H9 (cell line): ENCODE results near the gene CALY. TPM values are rescaled to one million over a fixed set of nuclear protein-coding genes. Genes with fewer than 3 reads are reported as not detected.

Experiments used
- DNase-seq: peaks from one replicate; pipeline ENCODE4 v3.0.0-alpha.2; 2017
- H2AFZ ChIP-seq: one replicate; pipeline ENCODE4 v1.6.1; 2013; ENCODE audit warnings: mild to moderate bottlenecking, low read length, control low read depth, moderate library complexity
- H2AK5ac ChIP-seq: 2 replicates; pipeline ENCODE4 v1.6.1; 2013; ENCODE audit warnings: low read length, control low read depth, mixed read lengths; ENCODE audit not compliant: insufficient read length
- H2BK120ac ChIP-seq: one replicate; pipeline ENCODE4 v1.6.1; 2013; ENCODE audit warnings: low read depth, mild to moderate bottlenecking, low read length, control low read depth, inconsistent platforms; ENCODE audit not compliant: poor library complexity, severe bottlenecking
- H2BK12ac ChIP-seq: 2 replicates; pipeline ENCODE4 v1.6.1; 2013; ENCODE audit warnings: low read length, control low read depth, mixed read lengths, low read depth; ENCODE audit not compliant: insufficient read length
- H2BK15ac ChIP-seq: 2 replicates; pipeline ENCODE4 v1.6.1; 2013; ENCODE audit warnings: low read depth, low read length, control low read depth
- H2BK20ac ChIP-seq: one replicate; pipeline ENCODE4 v1.6.1; 2013; ENCODE audit warnings: low read depth, mild to moderate bottlenecking, low read length, control low read depth, inconsistent platforms; ENCODE audit not compliant: poor library complexity, severe bottlenecking
- H2BK5ac ChIP-seq: 2 replicates; pipeline ENCODE4 v1.6.1; 2013; ENCODE audit warnings: low read length, control low read depth, mixed read lengths; ENCODE audit not compliant: insufficient read length
- H3K14ac ChIP-seq: 2 replicates; pipeline ENCODE4 v1.6.1; 2013; ENCODE audit warnings: low read length, control low read depth; ENCODE audit not compliant: insufficient read depth
- H3K18ac ChIP-seq: 2 replicates; pipeline ENCODE4 v1.6.1; 2013; ENCODE audit warnings: low read depth, mild to moderate bottlenecking, mixed read lengths, low read length, control low read depth; ENCODE audit not compliant: insufficient read length
- H3K23ac ChIP-seq: 2 replicates; pipeline ENCODE4 v1.6.1; 2013; ENCODE audit warnings: low read length, control low read depth, mixed read lengths, low read depth; ENCODE audit not compliant: insufficient read length
- H3K23me2 ChIP-seq: 2 replicates; pipeline ENCODE4 v1.6.1; 2013; ENCODE audit warnings: low read depth, mild to moderate bottlenecking, mixed read lengths, low read length, control low read depth; ENCODE audit not compliant: insufficient read length, poor library complexity, severe bottlenecking
- H3K27ac ChIP-seq: 2 replicates; pipeline ENCODE4 v1.5.1; 2013; ENCODE audit warnings: low read length, control low read depth, mixed read lengths, low read depth; ENCODE audit not compliant: insufficient read length
- H3K27me3 ChIP-seq: 2 replicates; pipeline ENCODE4 v1.6.1; 2013; ENCODE audit warnings: low read length, control low read depth, inconsistent platforms; ENCODE audit not compliant: insufficient read depth
- H3K4ac ChIP-seq: 2 replicates; pipeline ENCODE4 v1.6.1; 2013; ENCODE audit warnings: low read depth, mild to moderate bottlenecking, control low read depth, inconsistent platforms, low read length, moderate library complexity
- H3K4me1 ChIP-seq: 2 replicates; pipeline ENCODE4 v1.6.1; 2013; ENCODE audit warnings: low read length, control low read depth, inconsistent platforms; ENCODE audit not compliant: insufficient read depth
- H3K4me2 ChIP-seq: 2 replicates; pipeline ENCODE4 v1.6.1; 2013; ENCODE audit warnings: low read length, control low read depth, mixed read lengths; ENCODE audit not compliant: insufficient read length, insufficient read depth
- H3K56ac ChIP-seq: 2 replicates; pipeline ENCODE4 v1.6.1; 2013; ENCODE audit warnings: low read depth, mild to moderate bottlenecking, mixed read lengths, low read length, control low read depth; ENCODE audit not compliant: insufficient read length
- H3K79me1 ChIP-seq: 2 replicates; pipeline ENCODE4 v1.6.1; 2013; ENCODE audit warnings: low read depth, mild to moderate bottlenecking, moderate library complexity, low read length, control low read depth, inconsistent platforms; ENCODE audit not compliant: insufficient read depth, poor library complexity, severe bottlenecking
- H3K79me2 ChIP-seq: 2 replicates; pipeline ENCODE4 v1.6.1; 2013; ENCODE audit warnings: low read length, control low read depth, inconsistent platforms; ENCODE audit not compliant: insufficient read depth
- H3K9ac ChIP-seq: 2 replicates; pipeline ENCODE4 v1.6.1; 2013; ENCODE audit warnings: low read length, control low read depth, mixed read lengths; ENCODE audit not compliant: insufficient read length; ENCODE audit errors: extremely low read depth
- H3K9me3 ChIP-seq: one replicate; pipeline ENCODE4 v1.6.1; 2013; ENCODE audit warnings: low read depth, low read length, inconsistent platforms; ENCODE audit not compliant: control insufficient read depth
- H3T11ph ChIP-seq: one replicate; pipeline ENCODE4 v1.6.1; 2013; ENCODE audit warnings: mild to moderate bottlenecking, low read length, control low read depth, inconsistent platforms
- H4K20me1 ChIP-seq: one replicate; pipeline ENCODE4 v1.6.1; 2013; ENCODE audit not compliant: control insufficient read depth, insufficient read length, insufficient read depth
- H4K5ac ChIP-seq: 2 replicates; pipeline ENCODE4 v1.6.1; 2013; ENCODE audit warnings: low read depth, mild to moderate bottlenecking, mixed read lengths, low read length, control low read depth; ENCODE audit not compliant: insufficient read length
- H4K8ac ChIP-seq: replicated peaks from 2 replicates; pipeline ENCODE4 v1.6.1; 2013; ENCODE audit warnings: low read length, control low read depth, mixed read lengths, low read depth; ENCODE audit not compliant: insufficient read length
- H4K91ac ChIP-seq: 2 replicates; pipeline ENCODE4 v1.6.1; 2013; ENCODE audit warnings: low read depth, mild to moderate bottlenecking, moderate library complexity, mixed read lengths, low read length, control low read depth; ENCODE audit not compliant: insufficient read length
- H3K27ac Mint-ChIP-seq, 3 experiments: 2 replicates in 2 of 3; 3 replicates in 1 of 3; pipeline ENCODE4 v1.8.0; 2020 to 2021; ENCODE audit warnings: mixed read lengths in 3 of 3, mild to moderate bottlenecking in 1 of 3, moderate library complexity in 1 of 3
- H3K27me3 Mint-ChIP-seq: 2 replicates; pipeline ENCODE4 v1.8.0; 2021; ENCODE audit warnings: low read depth, mild to moderate bottlenecking, moderate library complexity, mixed read lengths
- H3K36me3 Mint-ChIP-seq, 3 experiments: 2 replicates in 2 of 3; 3 replicates in 1 of 3; pipeline ENCODE4 v1.8.0; 2020 to 2021; ENCODE audit warnings: low read depth in 3 of 3, mixed read lengths in 3 of 3; ENCODE audit not compliant: insufficient read depth in 1 of 3
- H3K4me1 Mint-ChIP-seq, 2 experiments: 2 replicates each; pipeline ENCODE4 v1.8.0; 2020; ENCODE audit warnings: mixed read lengths in 2 of 2
- H3K4me3 Mint-ChIP-seq, 2 experiments: 2 replicates in 1 of 2; 3 replicates in 1 of 2; pipeline ENCODE4 v1.8.0; 2020 to 2021; ENCODE audit warnings: mild to moderate bottlenecking in 2 of 2, mixed read lengths in 2 of 2, moderate library complexity in 1 of 2
- H3K9me3 Mint-ChIP-seq, 2 experiments: 2 replicates in 1 of 2; 3 replicates in 1 of 2; pipeline ENCODE4 v1.8.0; 2020; ENCODE audit warnings: mild to moderate bottlenecking in 2 of 2, mixed read lengths in 2 of 2, moderate library complexity in 1 of 2
- CTCF ChIP-seq: fragments of 200-600 bp; sonication (generic); conservative IDR thresholded peaks from 3 replicates; pipeline ENCODE4 v1.8.0; 2021; ENCODE audit warnings: antibody characterized with exemption, mild to moderate bottlenecking
- WGBS: extraction: QIAGEN DNeasy Blood & Tissue Kit; methylation state at CpG from one replicate; pipeline ENCODE4 v1.1.7; 2013; ENCODE audit warnings: missing lambda C conversion rate, low lambda C conversion rate, mixed read lengths; ENCODE audit not compliant: insufficient read length; ENCODE audit errors: extremely low coverage; 5-methylcytosine and 5-hydroxymethylcytosine counted together
- total RNA-seq: library from RNA; stranded (reverse); gene quantifications from 2 replicates; pipeline ENCODE4 v1.2.1, GENCODE V29; 2021

CALY gene
- total RNA-seq, 1 experiment from 2014 or later = 2.9 TPM

GRCh38 chr10:133383551-133383950, 46.9 kb upstream of the CALY start:
- no peak overlapping the region for H3K4me3 Mint-ChIP-seq
- H2BK20ac ChIP-seq = no peak overlapping the region
- H2BK15ac ChIP-seq = no peak overlapping the region
- H3K4me1 ChIP-seq = no peaks in the 10 kb centered on the region
- H3K36me3 Mint-ChIP-seq = peaks cover 1 to 9% (median 6%) of the 10 kb centered on the region in 3 experiments; a peak in 4 of 7 replicates
- no peak overlapping the region for H2AK5ac ChIP-seq
- no peak overlapping the region for H2BK5ac ChIP-seq
- no peak overlapping the region for H3K9ac ChIP-seq
- H4K20me1 ChIP-seq = no peaks in the 10 kb centered on the region
- H3K27ac Mint-ChIP-seq = no peak overlapping the region
- H3K79me1 ChIP-seq = no peaks in the 10 kb centered on the region
- H2BK12ac ChIP-seq = no peak overlapping the region
- no peak overlapping the region for H3K14ac ChIP-seq
- H2AFZ ChIP-seq = no peak overlapping the region
- H2BK120ac ChIP-seq = no peak overlapping the region
- no peak overlapping the region for H3T11ph ChIP-seq
- no peaks in the 10 kb centered on the region for H3K9me3 ChIP-seq
- no CpG with 5 or more reads among the region's 4 CpGs for WGBS
- no peaks in the 10 kb centered on the region for H3K4me1 Mint-ChIP-seq
- H3K56ac ChIP-seq = no peak overlapping the region
- peaks cover 9% of the 10 kb centered on the region for H3K27me3 Mint-ChIP-seq
- no peak overlapping the region for H4K91ac ChIP-seq
- peaks cover 1% of the 10 kb centered on the region for H3K23me2 ChIP-seq
- TF ChIP-seq CTCF = no peak
- H3K4me2 ChIP-seq = no peak overlapping the region
- no peak overlapping the region for H3K4ac ChIP-seq
- H4K5ac ChIP-seq = no peak overlapping the region
- peaks cover 0 to 1% of the 10 kb centered on the region in 2 experiments; a peak in 1 of 5 replicates for H3K9me3 Mint-ChIP-seq
- DNase-seq = no peak
- no peak overlapping the region for H4K8ac ChIP-seq
- no peak overlapping the region for H3K27ac ChIP-seq
- H3K79me2 ChIP-seq = no peaks in the 10 kb centered on the region
- H3K23ac ChIP-seq = no peak overlapping the region
- H3K18ac ChIP-seq = no peak overlapping the region
- H3K27me3 ChIP-seq = no peaks in the 10 kb centered on the region; the same call in 1 of the 2 replicates
